ENCODE results near the gene TMEM131L.
"Not testable (repeated sequence)": the region's sequence is repeated elsewhere in the genome, so short reads cannot be mapped to it uniquely, and the experiment has no call there.

TMEM131L gene

DNA sequence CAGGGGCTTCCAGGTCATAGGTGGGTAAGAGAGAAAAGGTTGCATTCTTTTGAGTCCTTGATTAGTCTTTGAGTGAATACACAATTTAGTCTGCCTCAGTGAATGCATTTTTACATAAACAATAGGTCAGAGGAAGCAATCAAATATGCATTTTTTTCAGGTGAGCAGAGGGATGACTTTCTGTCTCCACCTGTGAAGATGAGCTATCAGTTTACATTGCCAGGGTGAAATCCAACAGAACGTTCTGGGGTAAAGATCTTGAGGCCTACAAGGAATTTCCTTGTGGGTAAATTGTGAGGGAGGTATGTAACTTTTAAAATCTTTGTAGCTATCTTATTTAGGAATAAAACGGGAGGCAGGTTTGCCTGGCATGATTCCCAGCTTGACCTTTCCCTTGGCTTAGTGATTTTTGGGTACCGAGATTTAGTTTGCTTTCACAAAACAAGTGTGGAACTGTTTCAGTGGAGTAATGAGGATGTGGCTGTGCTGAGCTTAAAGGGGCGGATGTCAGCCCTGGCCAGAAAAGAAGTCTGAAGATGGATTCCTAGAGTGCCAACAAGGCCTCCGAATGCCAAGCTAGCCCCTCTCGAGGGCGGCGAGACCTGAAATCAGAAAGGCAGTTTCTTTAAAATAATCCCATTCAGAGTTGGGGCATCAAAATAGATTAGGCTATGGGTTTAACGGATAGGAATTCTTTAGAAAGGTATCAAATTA, 29.5 kb downstream of the TMEM131L start:
- Histone ChIP-seq H3K4me3 (ENCODE audit: low read depth in 1 of 2, low read length in 2 of 2) (no peak overlapping the region), H3K4me1 (ENCODE audit: insufficient read depth, low read length) (peaks cover 24% of the 10 kb centered on the region), H3K36me3 (ENCODE audit: insufficient read depth, low read length) (no peaks in the 10 kb centered on the region), H3K9ac (ENCODE audit: low read length) (no peak overlapping the region), H3K9me3 (ENCODE audit: low read length) (no peaks in the 10 kb centered on the region), H3K27ac (ENCODE audit: low read depth, low read length) (no peak overlapping the region), H3K27me3 (ENCODE audit: control insufficient read depth in 1 of 2, insufficient read depth in 2 of 2, low read length in 2 of 2) (no peaks in the 10 kb centered on the region)

DNA sequence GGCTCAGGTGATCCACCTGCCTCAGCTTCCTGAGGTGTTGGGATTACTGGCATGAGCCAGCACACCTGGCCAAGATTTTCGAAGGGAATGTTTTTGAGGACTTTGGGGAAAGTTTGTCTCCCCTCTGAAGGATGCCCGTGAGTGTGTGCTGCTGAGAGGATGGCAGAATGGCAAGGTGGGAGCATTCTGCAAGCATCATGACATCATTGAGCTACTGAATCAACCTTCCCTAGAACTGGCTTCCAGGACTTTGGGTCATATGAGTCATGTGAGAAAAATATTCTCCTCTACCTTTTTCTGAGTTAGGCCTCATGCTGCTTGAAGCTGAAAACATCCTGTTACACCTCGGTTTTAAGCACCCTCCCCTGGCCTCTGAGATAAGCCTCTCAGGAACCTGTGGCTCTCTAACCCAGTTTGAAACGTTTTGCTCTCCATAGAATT, 31.0 kb downstream of the TMEM131L start:
- H3K9me3 ChIP-seq (ENCODE audit: low read length), result no peaks in the 10 kb centered on the region
- H3K27me3 ChIP-seq (ENCODE audit: control insufficient read depth in 1 of 2, insufficient read depth in 2 of 2, low read length in 2 of 2), result no peaks in the 10 kb centered on the region
- peaks cover 24% of the 10 kb centered on the region for H3K4me1 ChIP-seq (ENCODE audit: insufficient read depth, low read length)
- no peaks in the 10 kb centered on the region for H3K36me3 ChIP-seq (ENCODE audit: insufficient read depth, low read length)
- no peak overlapping the region for H3K9ac ChIP-seq (ENCODE audit: low read length)
- H3K4me3 ChIP-seq (ENCODE audit: low read depth in 1 of 2, low read length in 2 of 2), result no peak overlapping the region
- H3K27ac ChIP-seq (ENCODE audit: low read depth, low read length), result peak overlapping the region; percentile 49

DNA sequence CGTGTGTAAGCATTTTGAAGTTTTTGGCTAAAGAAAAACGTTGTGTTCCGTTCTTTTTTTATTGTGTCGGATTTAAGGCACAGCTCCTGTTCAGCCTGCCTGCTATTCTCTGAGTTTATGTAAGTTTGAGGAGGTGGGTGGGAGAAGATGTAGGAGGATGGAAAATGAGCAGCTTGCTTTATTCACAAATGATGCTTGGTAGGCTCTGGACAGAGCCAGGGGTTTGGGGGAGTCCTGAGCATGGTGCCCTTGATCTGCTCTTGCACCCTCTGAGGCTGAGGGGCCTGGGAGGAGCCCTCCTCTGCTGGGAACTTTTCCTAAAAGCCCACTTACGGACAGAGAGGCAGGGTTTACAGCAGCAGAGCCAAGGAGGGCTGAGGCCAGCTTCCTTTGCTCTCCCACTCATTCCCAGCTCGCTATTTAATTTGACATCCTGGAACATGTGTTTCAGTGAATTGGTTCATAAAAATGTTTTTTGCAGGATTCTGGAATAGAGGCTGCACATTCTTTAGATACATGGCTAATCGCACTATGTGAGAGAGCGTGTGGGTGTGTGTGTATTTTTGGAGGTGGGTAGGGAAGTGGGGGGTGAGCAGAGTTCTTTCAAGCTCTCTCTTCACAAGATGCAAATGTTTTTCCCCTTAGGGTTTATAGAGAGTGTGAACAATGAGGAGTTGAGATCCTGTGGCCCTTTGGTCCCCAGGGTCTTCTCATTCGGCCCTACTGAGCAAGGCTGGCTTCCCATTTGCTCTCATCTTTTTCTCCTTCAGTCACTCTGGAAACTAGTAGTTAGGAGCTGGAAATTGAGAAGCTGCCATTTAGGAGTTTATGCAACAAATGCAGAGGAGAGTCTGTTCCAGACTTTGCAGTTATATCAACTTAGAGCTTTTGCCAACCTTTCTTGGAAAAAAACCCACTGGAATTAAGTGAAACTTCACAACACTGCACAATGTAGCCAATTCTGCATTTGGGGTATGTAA, 32.1 kb downstream of the TMEM131L start:
- peak overlapping the region; percentile 47 for H3K27ac ChIP-seq (ENCODE audit: low read depth, low read length)
- H3K4me3 ChIP-seq (ENCODE audit: low read depth in 1 of 2, low read length in 2 of 2), result peak overlapping the region in 1 of 2 donors; percentile 7
- H3K9ac ChIP-seq (ENCODE audit: low read length), result no peak overlapping the region
- peaks cover 28% of the 10 kb centered on the region for H3K4me1 ChIP-seq (ENCODE audit: insufficient read depth, low read length)
- no peaks in the 10 kb centered on the region for H3K36me3 ChIP-seq (ENCODE audit: insufficient read depth, low read length)
- no peaks in the 10 kb centered on the region for H3K9me3 ChIP-seq (ENCODE audit: low read length)
- H3K27me3 ChIP-seq (ENCODE audit: control insufficient read depth in 1 of 2, insufficient read depth in 2 of 2, low read length in 2 of 2), result no peaks in the 10 kb centered on the region

DNA sequence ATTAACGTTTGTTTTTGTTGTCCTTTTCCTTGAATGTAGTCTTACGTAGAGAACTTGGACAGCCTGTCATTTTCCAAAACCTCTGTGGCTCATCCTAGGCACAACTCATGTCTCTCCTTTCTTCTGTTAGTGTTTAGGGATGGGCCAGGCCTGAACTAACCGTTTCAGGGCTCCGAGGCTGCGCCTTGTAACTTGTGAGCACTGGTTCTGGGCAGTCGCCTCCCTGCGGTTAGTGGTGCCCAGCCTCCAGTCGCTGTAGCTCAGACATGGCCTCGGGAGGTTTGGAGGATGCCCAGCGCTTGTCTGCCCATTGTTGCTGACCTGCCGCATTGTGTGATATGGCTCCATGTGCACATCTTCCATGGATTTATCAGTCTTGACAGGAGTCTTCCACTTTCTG, 32.8 kb downstream of the TMEM131L start:
- H3K27ac ChIP-seq (ENCODE audit: low read depth, low read length), result peak overlapping the region; percentile 15
- no peaks in the 10 kb centered on the region for H3K9me3 ChIP-seq (ENCODE audit: low read length)
- H3K4me3 ChIP-seq (ENCODE audit: low read depth in 1 of 2, low read length in 2 of 2), result no peak overlapping the region
- no peaks in the 10 kb centered on the region for H3K36me3 ChIP-seq (ENCODE audit: insufficient read depth, low read length)
- H3K4me1 ChIP-seq (ENCODE audit: insufficient read depth, low read length), result peaks cover 28% of the 10 kb centered on the region
- H3K9ac ChIP-seq (ENCODE audit: low read length), result no peak overlapping the region
- no peaks in the 10 kb centered on the region for H3K27me3 ChIP-seq (ENCODE audit: control insufficient read depth in 1 of 2, insufficient read depth in 2 of 2, low read length in 2 of 2)

DNA sequence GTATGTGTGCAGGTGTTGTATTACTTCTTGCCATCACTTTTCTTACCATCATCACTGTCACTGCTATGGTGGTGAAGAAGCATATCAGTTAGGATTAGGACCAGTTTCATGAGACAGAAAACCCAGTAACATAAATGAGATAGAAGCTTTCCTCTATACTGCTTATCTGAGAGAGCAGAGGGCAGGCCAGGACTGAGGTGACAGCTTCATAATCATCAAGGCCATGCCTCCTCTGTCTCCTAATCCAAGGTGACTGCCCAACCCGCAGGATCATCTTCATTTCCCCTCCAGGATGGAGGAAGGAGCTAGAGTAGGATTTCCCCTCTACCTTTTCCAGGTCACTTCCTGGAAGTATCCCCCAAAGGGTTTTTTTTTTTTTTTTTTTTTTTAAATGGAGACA, 35.4 kb downstream of the TMEM131L start:
- H3K27me3 ChIP-seq (ENCODE audit: control insufficient read depth in 1 of 2, insufficient read depth in 2 of 2, low read length in 2 of 2), result no peaks in the 10 kb centered on the region
- H3K27ac ChIP-seq (ENCODE audit: low read depth, low read length), result no peak overlapping the region
- no peak overlapping the region for H3K9ac ChIP-seq (ENCODE audit: low read length)
- H3K9me3 ChIP-seq (ENCODE audit: low read length), result no peaks in the 10 kb centered on the region
- peaks cover 28% of the 10 kb centered on the region for H3K4me1 ChIP-seq (ENCODE audit: insufficient read depth, low read length)
- H3K36me3 ChIP-seq (ENCODE audit: insufficient read depth, low read length), result no peaks in the 10 kb centered on the region
- no peak overlapping the region for H3K4me3 ChIP-seq (ENCODE audit: low read depth in 1 of 2, low read length in 2 of 2)

DNA sequence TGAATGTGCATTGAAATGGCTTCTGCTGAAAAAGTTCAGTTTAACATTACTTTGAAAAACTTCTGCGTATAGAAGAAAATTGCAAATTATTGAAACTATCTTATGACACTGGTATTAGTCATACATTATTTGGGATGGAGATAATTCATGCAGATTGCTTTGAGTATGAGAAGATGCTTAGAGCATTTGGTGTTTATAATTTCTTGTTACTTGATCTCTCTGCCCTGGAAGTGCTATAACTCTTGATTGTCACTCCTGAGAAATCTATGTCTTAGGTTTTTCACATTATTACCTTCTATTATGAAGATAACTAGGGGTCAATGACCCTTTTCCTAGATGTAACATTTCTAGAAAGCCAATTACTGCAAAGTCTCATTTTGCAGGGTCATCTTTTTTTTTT, 36.4 kb downstream of the TMEM131L start:
- Histone ChIP-seq H3K9me3 (ENCODE audit: low read length) (no peaks in the 10 kb centered on the region), H3K27ac (ENCODE audit: low read depth, low read length) (no peak overlapping the region), H3K4me1 (ENCODE audit: insufficient read depth, low read length) (peaks cover 20% of the 10 kb centered on the region), H3K4me3 (ENCODE audit: low read depth in 1 of 2, low read length in 2 of 2) (no peak overlapping the region), H3K36me3 (ENCODE audit: insufficient read depth, low read length) (no peaks in the 10 kb centered on the region), H3K9ac (ENCODE audit: low read length) (no peak overlapping the region), H3K27me3 (ENCODE audit: control insufficient read depth in 1 of 2, insufficient read depth in 2 of 2, low read length in 2 of 2) (no peaks in the 10 kb centered on the region)

DNA sequence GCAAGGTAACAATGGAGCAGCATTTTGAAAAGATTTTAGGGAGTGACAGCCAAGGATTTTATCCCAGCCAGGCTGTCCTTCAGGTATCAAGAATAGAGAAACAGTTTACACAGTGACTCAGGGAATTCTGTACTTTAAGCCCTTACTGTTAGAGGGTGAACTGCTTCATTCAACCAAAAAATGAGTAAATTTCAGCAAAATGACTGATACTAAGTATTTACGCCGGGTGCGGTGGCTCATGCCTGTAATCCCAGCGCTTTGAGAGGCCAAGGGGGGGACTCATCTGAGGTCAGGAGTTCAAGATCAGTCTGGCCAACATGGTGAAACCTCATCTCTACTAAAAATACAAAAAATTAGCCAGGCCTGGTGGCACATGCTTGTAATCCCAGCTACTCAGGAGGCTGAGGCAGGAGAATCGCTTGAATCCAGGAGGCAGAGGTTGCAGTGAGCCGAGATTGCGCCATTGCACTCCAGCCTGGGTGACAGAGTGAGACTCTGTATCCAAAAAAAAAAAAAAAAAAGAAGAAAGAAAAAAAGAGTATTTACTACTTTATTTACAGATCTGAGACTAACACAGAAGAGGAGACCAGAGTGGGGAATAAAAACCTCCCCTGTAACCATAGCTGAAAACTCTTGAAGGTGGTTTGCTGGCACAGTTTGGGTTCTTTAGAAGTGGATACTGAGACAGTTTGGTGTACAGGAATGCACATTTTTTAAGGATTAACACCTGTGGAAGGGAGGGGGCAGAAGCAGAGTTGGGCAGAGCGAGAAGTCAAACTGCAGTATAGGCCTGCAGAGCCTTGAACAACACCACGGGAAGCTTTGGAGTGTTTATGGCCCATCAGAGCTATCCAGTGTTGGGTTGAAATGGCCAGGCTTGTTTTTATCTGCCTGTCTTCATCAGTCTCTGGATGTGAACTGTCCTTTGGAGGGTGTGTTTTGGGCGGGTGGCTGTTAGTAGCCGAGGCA, 40.5 kb downstream of the TMEM131L start:
- H3K27me3 ChIP-seq (ENCODE audit: control insufficient read depth in 1 of 2, insufficient read depth in 2 of 2, low read length in 2 of 2), result no peaks in the 10 kb centered on the region
- H3K27ac ChIP-seq (ENCODE audit: low read depth, low read length), result no peak overlapping the region
- no peaks in the 10 kb centered on the region for H3K9me3 ChIP-seq (ENCODE audit: low read length)
- no peak overlapping the region for H3K4me3 ChIP-seq (ENCODE audit: low read depth in 1 of 2, low read length in 2 of 2)
- no peaks in the 10 kb centered on the region for H3K36me3 ChIP-seq (ENCODE audit: insufficient read depth, low read length)
- no peak overlapping the region for H3K9ac ChIP-seq (ENCODE audit: low read length)
- H3K4me1 ChIP-seq (ENCODE audit: insufficient read depth, low read length), result peaks cover 4% of the 10 kb centered on the region

DNA sequence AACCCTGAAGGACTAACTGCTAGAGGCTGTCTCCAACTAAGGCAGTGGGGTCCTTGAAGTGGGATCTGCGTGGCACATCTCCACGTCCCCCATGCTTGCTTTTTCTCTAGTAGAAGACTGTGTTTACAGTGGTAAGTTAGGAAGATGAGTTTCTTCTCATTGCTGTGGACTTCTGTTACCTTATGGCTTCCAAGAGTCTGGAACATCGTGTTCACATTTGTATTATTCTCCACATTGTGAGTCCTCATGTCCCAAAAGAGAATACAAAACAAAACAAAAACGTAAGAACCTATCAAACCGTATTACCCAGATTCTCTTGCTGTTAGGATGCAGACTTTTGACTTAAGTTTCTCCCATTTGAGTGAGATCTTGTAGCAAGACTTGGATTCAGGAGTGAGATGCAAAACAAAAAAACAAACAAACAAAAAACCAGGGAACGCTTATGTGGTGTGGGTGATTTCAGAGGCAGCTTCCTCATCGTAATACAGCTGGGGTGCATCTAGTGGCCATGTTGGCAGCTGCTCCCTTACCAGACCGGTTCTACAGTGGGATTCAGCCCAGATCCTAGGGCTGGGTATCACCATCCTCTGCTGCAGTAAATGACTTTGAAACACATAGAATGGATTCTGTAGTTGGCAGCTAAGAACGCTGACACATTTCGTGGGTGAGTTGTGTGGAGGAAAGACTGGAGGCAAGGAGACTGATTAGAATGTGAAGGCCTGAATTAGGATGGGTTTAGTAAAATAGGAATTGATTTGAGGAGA, 41.3 kb downstream of the TMEM131L start:
- no peaks in the 10 kb centered on the region for H3K27me3 ChIP-seq (ENCODE audit: control insufficient read depth in 1 of 2, insufficient read depth in 2 of 2, low read length in 2 of 2)
- no peaks in the 10 kb centered on the region for H3K36me3 ChIP-seq (ENCODE audit: insufficient read depth, low read length)
- peaks cover 4% of the 10 kb centered on the region for H3K4me1 ChIP-seq (ENCODE audit: insufficient read depth, low read length)
- no peak overlapping the region for H3K9ac ChIP-seq (ENCODE audit: low read length)
- no peak overlapping the region for H3K4me3 ChIP-seq (ENCODE audit: low read depth in 1 of 2, low read length in 2 of 2)
- H3K27ac ChIP-seq (ENCODE audit: low read depth, low read length), result no peak overlapping the region
- no peaks in the 10 kb centered on the region for H3K9me3 ChIP-seq (ENCODE audit: low read length)

DNA sequence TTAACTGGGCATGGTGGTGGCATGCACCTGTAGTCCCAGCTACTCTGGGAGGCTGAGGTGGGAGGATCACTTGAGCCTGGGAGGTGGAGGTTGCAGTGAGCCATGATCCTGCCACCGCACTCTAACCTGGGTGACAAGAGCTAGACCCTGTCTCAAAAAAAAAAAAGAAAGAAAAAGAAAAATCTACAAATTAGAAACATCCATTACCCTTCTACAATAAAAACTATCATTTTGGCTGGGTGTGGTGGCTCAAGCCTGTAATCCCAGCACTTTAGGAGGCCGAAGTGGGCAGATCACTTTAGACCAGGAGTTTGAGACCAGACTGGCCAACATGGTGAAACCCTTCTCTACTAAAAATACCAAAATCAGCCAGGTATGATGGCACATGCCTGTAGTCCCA, 43.1 kb downstream of the TMEM131L start:
- not testable (repeated sequence) for H3K27me3 ChIP-seq (ENCODE audit: control insufficient read depth in 1 of 2, insufficient read depth in 2 of 2, low read length in 2 of 2); H3K4me3 ChIP-seq (ENCODE audit: low read depth in 1 of 2, low read length in 2 of 2); H3K4me1 ChIP-seq (ENCODE audit: insufficient read depth, low read length); H3K9me3 ChIP-seq (ENCODE audit: low read length); H3K9ac ChIP-seq (ENCODE audit: low read length); H3K27ac ChIP-seq (ENCODE audit: low read depth, low read length); H3K36me3 ChIP-seq (ENCODE audit: insufficient read depth, low read length)

DNA sequence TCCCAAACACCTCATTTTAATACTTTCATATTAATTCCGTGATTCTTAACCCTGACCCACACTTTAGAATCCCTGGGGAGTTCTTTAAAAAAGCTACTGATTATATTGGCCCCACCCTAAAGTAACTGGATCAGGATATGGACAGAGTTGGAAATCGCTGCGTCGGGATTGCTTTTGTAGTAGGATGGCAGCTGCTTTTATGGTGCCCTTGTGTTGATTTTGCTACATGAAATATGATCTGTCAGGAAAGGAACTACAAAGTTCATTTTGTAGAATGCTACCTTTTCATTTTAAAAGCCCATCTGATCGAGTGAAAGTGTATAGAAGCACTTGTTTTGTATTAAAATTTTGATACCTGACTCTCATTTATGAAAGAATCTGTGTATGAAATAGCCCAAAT, 43.6 kb downstream of the TMEM131L start:
- no peak overlapping the region for H3K9ac ChIP-seq (ENCODE audit: low read length)
- H3K27me3 ChIP-seq (ENCODE audit: control insufficient read depth in 1 of 2, insufficient read depth in 2 of 2, low read length in 2 of 2), result no peaks in the 10 kb centered on the region
- H3K9me3 ChIP-seq (ENCODE audit: low read length), result no peaks in the 10 kb centered on the region
- no peaks in the 10 kb centered on the region for H3K36me3 ChIP-seq (ENCODE audit: insufficient read depth, low read length)
- H3K27ac ChIP-seq (ENCODE audit: low read depth, low read length), result no peak overlapping the region
- H3K4me3 ChIP-seq (ENCODE audit: low read depth in 1 of 2, low read length in 2 of 2), result no peak overlapping the region
- H3K4me1 ChIP-seq (ENCODE audit: insufficient read depth, low read length), result peaks cover 8% of the 10 kb centered on the region

Data from muscle layer of colon (tissue), 2 donors.